GM21390 (cell line): ENCODE measurements around the gene NFKB2.
A peak's percentile ranks its signal among the peaks of the same experiment; 100 is the strongest.

Experiments used
- ATAC-seq: cut with Tn5 transposase; IDR thresholded peaks from one replicate; pipeline ENCODE4 v1.9.1; 2021; ENCODE audit not compliant: unreplicated experiment

The NFKB2 gene

GRCh38 chr10:102449321-102450123 is 54.0 kb downstream of the NFKB2 start:
- peak; percentile 47 for ATAC-seq

GRCh38 chr10:102450124-102450373 is 54.5 kb downstream of the NFKB2 start:
- no peak for ATAC-seq

GRCh38 chr10:102450374-102451104 is 55.0 kb downstream of the NFKB2 start:
- peak; percentile 69 for ATAC-seq

- ATAC-seq, result no peak
Observed at GRCh38 chr10:102451105-102451969, 55.8 kb downstream of the NFKB2 start, which contains the start of gene C10orf95. Gene C10orf95 (minus strand): TSS chr10:102451543. CDS start chr10:102451093, 450 bp downstream.
